Thyroid gland (tissue), 4 donors: ENCODE results near the gene TBX3.

Experiments used
- CTCF ChIP-seq, 6 experiments: fragments of 200-600 bp in 3 of 6; fragments of 450-650 bp in 3 of 6; sonication (generic) in 3 of 6; IDR thresholded peaks; one replicate each; pipeline ENCODE4 v1.5.1; 2016 to 2019; ENCODE audit warnings: antibody characterized with exemption in 6 of 6, mild to moderate bottlenecking in 2 of 6, inconsistent platforms in 1 of 6, moderate library complexity in 1 of 6
- POLR2A ChIP-seq, 2 donors: fragments of 450-650 bp; IDR thresholded peaks; one replicate each; pipeline ENCODE4 v1.6.1; 2017; ENCODE audit warnings: antibody characterized with exemption in 2 of 2, mild to moderate bottlenecking in 2 of 2, moderate library complexity in 1 of 2

GRCh38 chr12:114687802-114688201 is 3.8 kb upstream of the TBX3 start:
- no peak for TF ChIP-seq POLR2A (IDR thresholded peaks at IDR 0.05)
- no peak for TF ChIP-seq CTCF (IDR thresholded peaks at IDR 0.05)
